ENCODE results near the gene FRY.
"Not testable (repeated sequence)": the region's sequence is repeated elsewhere in the genome, so short reads cannot be mapped to it uniquely, and the experiment has no call there.

FRY gene

GRCh38 chr13:32036126-32036695, 4.6 kb downstream of the FRY start:
- in situ Hi-C loops (cut with HindIII; ENCODE audit: low pct_ligation_motif_present, low pct_unique_long_range_greater_than_20kb, low sequenced_read_pairs), result no loop called here
- no peak for DNase-seq

- in situ Hi-C loops (cut with HindIII; ENCODE audit: low pct_ligation_motif_present, low pct_unique_long_range_greater_than_20kb, low sequenced_read_pairs), result no loop called here
- no peak for DNase-seq
These were observed 5.2 kb downstream of the FRY start for GRCh38 chr13:32036757-32037156.

- DNase-seq, result no peak
- in situ Hi-C loops (cut with HindIII; ENCODE audit: low pct_ligation_motif_present, low pct_unique_long_range_greater_than_20kb, low sequenced_read_pairs), result no loop called here
These were observed 5.9 kb downstream of the FRY start for GRCh38 chr13:32037471-32037870.

GRCh38 chr13:32038343-32038742, 6.8 kb downstream of the FRY start:
- in situ Hi-C loops (cut with HindIII; ENCODE audit: low pct_ligation_motif_present, low pct_unique_long_range_greater_than_20kb, low sequenced_read_pairs), result no loop called here
- no peak for DNase-seq

- DNase-seq, result no peak
- in situ Hi-C loops (cut with HindIII; ENCODE audit: low pct_ligation_motif_present, low pct_unique_long_range_greater_than_20kb, low sequenced_read_pairs), result no loop called here
These were observed 7.5 kb downstream of the FRY start for GRCh38 chr13:32039056-32039455.

- DNase-seq, result no peak
- in situ Hi-C loops (cut with HindIII; ENCODE audit: low pct_ligation_motif_present, low pct_unique_long_range_greater_than_20kb, low sequenced_read_pairs), result no loop called here
These were observed 8.0 kb downstream of the FRY start for GRCh38 chr13:32039528-32039927.

- DNase-seq, result no peak
- in situ Hi-C loops (cut with HindIII; ENCODE audit: low pct_ligation_motif_present, low pct_unique_long_range_greater_than_20kb, low sequenced_read_pairs), result no loop called here
These were observed 8.6 kb downstream of the FRY start for GRCh38 chr13:32040052-32040642.

GRCh38 chr13:32040689-32041088, 9.1 kb downstream of the FRY start:
- in situ Hi-C loops (cut with HindIII; ENCODE audit: low pct_ligation_motif_present, low pct_unique_long_range_greater_than_20kb, low sequenced_read_pairs), result no loop called here

GRCh38 chr13:32041429-32041828, 9.9 kb downstream of the FRY start:
- no peak for DNase-seq
- in situ Hi-C loops (cut with HindIII; ENCODE audit: low pct_ligation_motif_present, low pct_unique_long_range_greater_than_20kb, low sequenced_read_pairs), result no loop called here

More at GRCh38 chr13:32040689-32041088, 9.1 kb downstream of the FRY start:
- DNase-seq, result no peak

GRCh38 chr13:32042551-32042950, 11.0 kb downstream of the FRY start:
- DNase-seq, result no peak
- in situ Hi-C loops (cut with HindIII; ENCODE audit: low pct_ligation_motif_present, low pct_unique_long_range_greater_than_20kb, low sequenced_read_pairs), result no loop called here

GRCh38 chr13:32044446-32044845, 12.9 kb downstream of the FRY start:
- in situ Hi-C loops (cut with HindIII; ENCODE audit: low pct_ligation_motif_present, low pct_unique_long_range_greater_than_20kb, low sequenced_read_pairs), result no loop called here
- no peak for DNase-seq

GRCh38 chr13:32045537-32045936, 14.0 kb downstream of the FRY start:
- no peak for DNase-seq
- in situ Hi-C loops (cut with HindIII; ENCODE audit: low pct_ligation_motif_present, low pct_unique_long_range_greater_than_20kb, low sequenced_read_pairs), result no loop called here

GRCh38 chr13:32045982-32046785, 14.6 kb downstream of the FRY start:
- in situ Hi-C loops (cut with HindIII; ENCODE audit: low pct_ligation_motif_present, low pct_unique_long_range_greater_than_20kb, low sequenced_read_pairs), result no loop called here
- DNase-seq, result no peak

GRCh38 chr13:32047088-32047487, 15.5 kb downstream of the FRY start:
- no peak for DNase-seq
- in situ Hi-C loops (cut with HindIII; ENCODE audit: low pct_ligation_motif_present, low pct_unique_long_range_greater_than_20kb, low sequenced_read_pairs), result no loop called here

GRCh38 chr13:32047793-32048192, 16.2 kb downstream of the FRY start:
- in situ Hi-C loops (cut with HindIII; ENCODE audit: low pct_ligation_motif_present, low pct_unique_long_range_greater_than_20kb, low sequenced_read_pairs), result no loop called here
- DNase-seq, result no peak

GRCh38 chr13:32048816-32049215, 17.2 kb downstream of the FRY start:
- DNase-seq, result no peak

GRCh38 chr13:32051156-32051555, 19.6 kb downstream of the FRY start:
- in situ Hi-C loops (cut with HindIII; ENCODE audit: low pct_ligation_motif_present, low pct_unique_long_range_greater_than_20kb, low sequenced_read_pairs), result no loop called here

More at GRCh38 chr13:32048816-32049215, 17.2 kb downstream of the FRY start:
- in situ Hi-C loops (cut with HindIII; ENCODE audit: low pct_ligation_motif_present, low pct_unique_long_range_greater_than_20kb, low sequenced_read_pairs), result no loop called here

GRCh38 chr13:32056316-32056715, 24.7 kb downstream of the FRY start:
- no peak for DNase-seq
- in situ Hi-C loops (cut with HindIII; ENCODE audit: low pct_ligation_motif_present, low pct_unique_long_range_greater_than_20kb, low sequenced_read_pairs), result no loop called here

More at GRCh38 chr13:32051156-32051555, 19.6 kb downstream of the FRY start:
- DNase-seq, result no peak

GRCh38 chr13:32057325-32057724, 25.8 kb downstream of the FRY start:
- DNase-seq; in situ Hi-C loops (cut with HindIII; ENCODE audit: low pct_ligation_motif_present, low pct_unique_long_range_greater_than_20kb, low sequenced_read_pairs): not testable (repeated sequence)

GRCh38 chr13:32059511-32059984, 28.0 kb downstream of the FRY start:
- no peak for DNase-seq
- in situ Hi-C loops (cut with HindIII; ENCODE audit: low pct_ligation_motif_present, low pct_unique_long_range_greater_than_20kb, low sequenced_read_pairs), result no loop called here

All from ACHN (cell line).